H1 (cell line): ENCODE measurements around the gene TIAL1.

Experiments
- BRCA1 ChIP-seq: IDR thresholded peaks from 2 replicates; pipeline ENCODE4 v1.6.1; 2012; ENCODE audit warnings: low read depth, low read length, improper control_type of control experiment
- SIN3A ChIP-seq, 2 experiments: IDR thresholded peaks in 1 of 2; conservative IDR thresholded peaks in 1 of 2; 2 replicates each; pipeline ENCODE4 v1.6.1; 2011 to 2012; ENCODE audit warnings: low read length in 2 of 2, improper control_type of control experiment in 1 of 2, low read depth in 1 of 2, mild to moderate bottlenecking in 1 of 2
- TAF7 ChIP-seq: optimal IDR thresholded peaks from 2 replicates; pipeline ENCODE3; 2011; ENCODE audit warnings: low read depth, mild to moderate bottlenecking, inconsistent platforms, low read length, moderate library complexity, borderline replicate concordance
- TF ChIP-seq, protein P1 (sequence below): IDR thresholded peaks from 2 replicates; pipeline ENCODE4 v1.6.1; 2012; ENCODE audit warnings: inconsistent platforms

DNA sequence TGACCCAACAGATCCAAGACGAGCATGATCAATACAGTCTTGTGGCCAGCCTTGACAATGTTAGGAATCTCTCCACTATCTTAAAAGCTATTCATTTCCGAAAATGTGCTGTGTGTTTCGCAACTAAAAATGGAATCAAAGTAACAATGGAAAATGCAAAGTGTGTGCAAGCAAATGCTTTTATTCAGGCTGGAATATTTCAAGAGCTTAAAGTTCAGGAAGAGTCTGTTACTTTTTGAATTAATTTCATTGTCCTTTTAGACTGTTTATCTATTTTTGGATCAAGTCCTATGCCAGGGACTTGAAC, 24.3 kb upstream of the TIAL1 start:
- no peak for TF ChIP-seq TAF7
- no peak for TF ChIP-seq BRCA1
- TF ChIP-seq, protein P1, sequence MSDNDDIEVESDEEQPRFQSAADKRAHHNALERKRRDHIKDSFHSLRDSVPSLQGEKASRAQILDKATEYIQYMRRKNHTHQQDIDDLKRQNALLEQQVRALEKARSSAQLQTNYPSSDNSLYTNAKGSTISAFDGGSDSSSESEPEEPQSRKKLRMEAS: no peak
- TF ChIP-seq SIN3A (conservative IDR thresholded peaks at IDR 0.05 in 1 of 2, IDR thresholded peaks at IDR 0.05 in 1 of 2; ENCODE audit: low read depth in 1 of 2, low read length in 2 of 2): no peak
